A673 (cell line): ENCODE data around the gene TJP2. TPM values are rescaled to one million over a fixed set of nuclear protein-coding genes. Genes with fewer than 3 reads are reported as not detected.

ENCODE experiments used
- BruUV-seq: library from RNA; stranded (reverse); fragments of 400-500 nt; replicated peaks from 2 replicates; lab custom pipeline; 2021; lab: Mats Ljungman, UMichigan
- CTCF ChIA-PET: fragments of 300-600 bp; sonication (Branson Sonifier 250); formaldehyde crosslinking; loops from one replicate; lab custom pipeline; 2022; ENCODE audit warnings: antibody characterized with exemption; lab: Charles Lee
- POLR2A ChIA-PET: fragments of 300-600 bp; sonication (Branson Sonifier 250); formaldehyde crosslinking; loops from one replicate; lab custom pipeline; 2022; ENCODE audit warnings: antibody characterized with exemption; ENCODE audit not compliant: low non-redundant PET; lab: Charles Lee
- DNase-seq: peaks from one replicate; pipeline ENCODE4 v3.0.0-alpha.2; 2015; ENCODE audit warnings: low spot score
- H3K27ac ChIP-seq: fragments of 200-600 bp; sonication (generic); 2 replicates; pipeline ENCODE4 v1.5.1; 2016; ENCODE audit warnings: mixed run types, low read depth, mild to moderate bottlenecking, mixed read lengths, antibody characterized with exemption, low read length; ENCODE audit not compliant: poor library complexity, severe bottlenecking
- H3K27me3 ChIP-seq: fragments of 200-600 bp; sonication (generic); replicated peaks from 2 replicates; pipeline ENCODE4 v1.6.1; 2017; ENCODE audit warnings: mixed run types, low read depth, mild to moderate bottlenecking, mixed read lengths, antibody characterized with exemption, low read length; ENCODE audit not compliant: insufficient read depth, poor library complexity
- H3K36me3 ChIP-seq: fragments of 200-600 bp; sonication (generic); 2 replicates; pipeline ENCODE4 v1.6.1; 2016; ENCODE audit warnings: mixed run types, mild to moderate bottlenecking, mixed read lengths, antibody characterized with exemption, low read length; ENCODE audit not compliant: insufficient read depth, poor library complexity, severe bottlenecking
- H3K4me1 ChIP-seq: fragments of 200-600 bp; sonication (generic); 2 replicates; pipeline ENCODE4 v1.6.1; 2017; ENCODE audit warnings: mixed run types, mild to moderate bottlenecking, mixed read lengths, antibody characterized with exemption, low read length; ENCODE audit not compliant: insufficient read depth, poor library complexity, severe bottlenecking
- H3K4me3 ChIP-seq: fragments of 200-600 bp; sonication (generic); 2 replicates; pipeline ENCODE4 v1.5.1; 2016; ENCODE audit warnings: low read depth, mixed run types, mild to moderate bottlenecking, mixed read lengths, low read length; ENCODE audit not compliant: poor library complexity, severe bottlenecking
- H3K9me3 ChIP-seq: fragments of 200-600 bp; sonication (generic); 2 replicates; pipeline ENCODE4 v1.6.1; 2016; ENCODE audit warnings: mixed run types, low read depth, mild to moderate bottlenecking, mixed read lengths, antibody characterized with exemption, low read length; ENCODE audit not compliant: poor library complexity, severe bottlenecking
- EZH2 ChIP-seq: fragments of 200-600 bp; sonication (generic); IDR thresholded peaks from 2 replicates; pipeline ENCODE4 v1.6.1; 2017; ENCODE audit warnings: borderline replicate concordance, low read depth, mild to moderate bottlenecking, mixed read lengths, antibody characterized with exemption, low read length; ENCODE audit not compliant: poor library complexity, severe bottlenecking
- intact Hi-C: fragments of 100-400 bp; cut with micrococcal nuclease; formaldehyde crosslinking; loops from one replicate; pipeline ENCODE4 v1.10.0; 2022; ENCODE audit not compliant: unreplicated experiment
- total RNA-seq: library from RNA; stranded (reverse); gene quantifications from 2 replicates; pipeline ENCODE4 v1.2.3, GENCODE V29; 2021
- TF ChIP-seq, protein P1 (sequence below): fragments of 300-800, 200-600 bp; sonication (generic); conservative IDR thresholded peaks from 2 replicates; pipeline ENCODE4 v1.5.1; 2017; ENCODE audit warnings: low read depth, mild to moderate bottlenecking, antibody characterized with exemption, low read length, moderate library complexity, mixed read lengths

The TJP2 gene
- total RNA-seq, 1 experiment from 2014 or later = 7.2 TPM

DNA sequence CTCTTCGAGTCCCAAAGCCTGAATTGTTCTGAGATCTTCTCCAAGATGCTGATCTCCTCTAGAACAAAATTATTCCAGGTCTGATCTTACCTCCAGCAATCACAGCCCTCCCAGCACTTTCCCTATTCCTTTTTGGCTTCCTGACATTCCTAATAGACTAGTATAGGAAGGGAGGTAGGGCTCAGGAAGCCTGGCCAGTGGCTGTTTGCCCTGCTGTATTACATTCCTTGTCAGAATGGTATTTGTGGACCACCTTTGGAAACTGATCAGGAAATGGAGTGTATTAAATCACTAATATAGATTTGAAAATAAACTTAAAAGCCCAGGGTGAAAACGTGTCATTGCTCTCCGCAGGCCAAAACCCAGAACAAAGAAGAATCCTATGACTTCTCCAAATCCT is 76.6 kb downstream of the TJP2 start:
- Histone ChIP-seq H3K36me3 (no peaks in the 10 kb centered on the region), H3K27ac (no peak overlapping the region), H3K9me3 (no peaks in the 10 kb centered on the region), H3K27me3 (no peaks in the 10 kb centered on the region), H3K4me1 (no peaks in the 10 kb centered on the region), H3K4me3 (no peak overlapping the region)
- DNase-seq = no peak
- POLR2A ChIA-PET = no interaction called here
- CTCF ChIA-PET = no interaction called here
- TF ChIP-seq EZH2 = no peak
- TF ChIP-seq, protein P1, sequence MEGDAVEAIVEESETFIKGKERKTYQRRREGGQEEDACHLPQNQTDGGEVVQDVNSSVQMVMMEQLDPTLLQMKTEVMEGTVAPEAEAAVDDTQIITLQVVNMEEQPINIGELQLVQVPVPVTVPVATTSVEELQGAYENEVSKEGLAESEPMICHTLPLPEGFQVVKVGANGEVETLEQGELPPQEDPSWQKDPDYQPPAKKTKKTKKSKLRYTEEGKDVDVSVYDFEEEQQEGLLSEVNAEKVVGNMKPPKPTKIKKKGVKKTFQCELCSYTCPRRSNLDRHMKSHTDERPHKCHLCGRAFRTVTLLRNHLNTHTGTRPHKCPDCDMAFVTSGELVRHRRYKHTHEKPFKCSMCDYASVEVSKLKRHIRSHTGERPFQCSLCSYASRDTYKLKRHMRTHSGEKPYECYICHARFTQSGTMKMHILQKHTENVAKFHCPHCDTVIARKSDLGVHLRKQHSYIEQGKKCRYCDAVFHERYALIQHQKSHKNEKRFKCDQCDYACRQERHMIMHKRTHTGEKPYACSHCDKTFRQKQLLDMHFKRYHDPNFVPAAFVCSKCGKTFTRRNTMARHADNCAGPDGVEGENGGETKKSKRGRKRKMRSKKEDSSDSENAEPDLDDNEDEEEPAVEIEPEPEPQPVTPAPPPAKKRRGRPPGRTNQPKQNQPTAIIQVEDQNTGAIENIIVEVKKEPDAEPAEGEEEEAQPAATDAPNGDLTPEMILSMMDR = no peak
- BruUV-seq = no TSS peak
- intact Hi-C loops = no loop called here

DNA sequence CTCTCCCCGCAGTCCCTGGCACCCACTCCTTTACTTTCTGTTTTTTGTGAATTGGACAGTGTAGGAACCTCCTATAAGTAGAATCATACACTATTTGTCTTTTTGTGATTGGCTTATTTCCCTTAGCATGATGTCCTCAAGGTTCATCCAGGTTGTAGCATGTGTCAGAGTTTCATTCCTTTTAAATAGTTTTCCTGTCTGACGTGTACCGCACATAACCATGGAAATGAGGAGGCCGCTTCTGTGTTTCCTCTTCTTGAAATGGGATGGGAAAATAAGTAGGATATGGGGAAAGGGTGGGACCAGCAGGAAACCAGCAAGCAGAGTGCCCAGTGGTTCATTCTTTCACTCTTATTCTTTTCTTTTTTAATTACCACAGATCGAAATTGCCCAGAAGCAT is 78.4 kb downstream of the TJP2 start:
- CTCF ChIA-PET = no interaction called here
- Histone ChIP-seq H3K36me3 (no peaks in the 10 kb centered on the region), H3K27me3 (no peaks in the 10 kb centered on the region), H3K27ac (no peak overlapping the region), H3K9me3 (no peaks in the 10 kb centered on the region), H3K4me1 (no peaks in the 10 kb centered on the region), H3K4me3 (no peak overlapping the region)
- DNase-seq = no peak
- intact Hi-C loops = no loop called here
- no TSS peak for BruUV-seq
- POLR2A ChIA-PET = no interaction called here
- TF ChIP-seq EZH2 = no peak
- TF ChIP-seq, protein P1 = no peak

DNA sequence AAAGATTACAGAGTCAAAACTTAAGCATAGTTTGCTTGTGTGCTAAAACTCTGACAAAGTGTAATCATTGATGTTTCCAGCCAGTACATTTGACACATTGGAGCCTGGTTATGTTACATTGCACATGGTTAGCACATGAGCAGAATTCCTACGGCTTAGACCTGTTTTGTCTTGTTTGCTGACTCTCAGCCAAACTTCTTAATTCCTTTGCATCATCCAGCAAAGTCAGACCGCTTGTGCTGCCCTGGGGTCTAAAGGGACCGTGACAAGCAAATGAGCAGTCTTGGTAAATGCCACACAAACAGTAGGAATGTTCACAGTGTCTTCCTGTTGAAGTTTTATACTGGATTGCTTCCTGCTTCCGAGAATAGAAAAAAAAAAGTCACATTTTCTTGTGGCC is 79.0 kb downstream of the TJP2 start:
- intact Hi-C loops = no loop called here
- TF ChIP-seq, protein P1 = no peak
- ChIA-PET CTCF (no interaction called here), POLR2A (no interaction called here)
- no peaks in the 10 kb centered on the region for H3K9me3 ChIP-seq
- BruUV-seq = no TSS peak
- peak; percentile 37 for DNase-seq
- H3K36me3 ChIP-seq = no peaks in the 10 kb centered on the region
- no peaks in the 10 kb centered on the region for H3K27me3 ChIP-seq
- no peak overlapping the region for H3K27ac ChIP-seq
- H3K4me1 ChIP-seq = no peaks in the 10 kb centered on the region
- H3K4me3 ChIP-seq = no peak overlapping the region
